Central memory CD8-positive, alpha-beta T cell (primary cell): ENCODE data around the gene NTMT1.

Source experiments
- ATAC-seq: fragments of 150-1000 bp; cut with Tn5 transposase; replicated peaks from 2 replicates; pipeline ENCODE4 v1.10.0; 2022; ENCODE audit warnings: mild to moderate bottlenecking, moderate FRiP score, moderate number of reproducible peaks; ENCODE audit not compliant: poor library complexity, severe bottlenecking; ENCODE audit errors: extremely low read depth
- DNase-seq, 2 donors: peaks; one replicate each; pipeline ENCODE4 v3.0.0; 2021; ENCODE audit warnings: low spot score in 2 of 2
- H3K27ac Mint-ChIP-seq: one replicate; pipeline ENCODE4 v1.8.0; 2022; ENCODE audit warnings: low read depth, mild to moderate bottlenecking, moderate library complexity, mixed read lengths
- H3K27me3 Mint-ChIP-seq: one replicate; pipeline ENCODE4 v1.8.0; 2022; ENCODE audit warnings: mixed read lengths
- H3K36me3 Mint-ChIP-seq: one replicate; pipeline ENCODE4 v1.8.0; 2022; ENCODE audit warnings: mild to moderate bottlenecking, moderate library complexity, mixed read lengths; ENCODE audit not compliant: insufficient read depth
- H3K4me1 Mint-ChIP-seq: one replicate; pipeline ENCODE4 v1.8.0; 2022; ENCODE audit warnings: mixed read lengths
- H3K4me3 Mint-ChIP-seq: one replicate; pipeline ENCODE4 v1.8.0; 2022; ENCODE audit warnings: mild to moderate bottlenecking, moderate library complexity, mixed read lengths
- H3K9me3 Mint-ChIP-seq: one replicate; pipeline ENCODE4 v1.8.0; 2022; ENCODE audit warnings: mixed read lengths

Gene NTMT1

DNA sequence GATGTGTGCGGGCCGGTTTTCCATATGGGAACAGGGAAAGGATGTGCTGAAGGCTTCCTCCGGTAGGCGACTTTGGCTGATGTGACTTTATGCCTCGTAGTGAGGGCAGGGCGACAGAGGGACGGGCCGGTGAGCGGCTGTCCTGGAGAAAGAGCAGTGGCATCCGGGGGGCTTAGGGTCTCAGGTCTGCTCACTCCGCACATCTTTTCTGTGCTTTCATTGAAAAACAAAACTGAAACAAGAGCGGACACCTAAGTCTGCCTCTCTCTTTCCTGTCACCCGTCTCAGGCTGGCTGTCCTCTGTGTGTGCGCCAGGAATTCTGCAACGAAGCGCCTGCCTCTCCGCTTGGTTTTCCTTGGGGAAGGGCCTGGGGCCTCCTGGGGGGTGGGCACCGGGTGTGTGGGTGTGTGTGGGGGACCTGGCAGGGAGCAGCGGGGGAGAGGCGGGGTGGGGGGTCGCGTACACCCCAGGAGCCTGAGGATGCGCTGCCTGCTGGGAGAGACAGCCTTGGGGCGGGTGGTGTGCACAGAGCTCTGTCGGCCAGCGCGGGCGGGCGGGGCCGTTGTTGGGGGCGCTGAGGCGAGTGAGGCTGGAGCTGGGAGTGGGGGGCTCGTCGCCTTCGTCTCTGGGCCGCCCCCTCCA, 38.9 kb downstream of the NTMT1 start:
- Mint-ChIP-seq H3K4me1 (peaks cover 5% of the 10 kb centered on the region), H3K36me3 (peaks cover 5% of the 10 kb centered on the region), H3K27ac (no peak overlapping the region), H3K4me3 (peak overlapping the region; percentile 80), H3K27me3 (peaks cover 39% of the 10 kb centered on the region), H3K9me3 (no peaks in the 10 kb centered on the region)
- DNase-seq (no peak), ATAC-seq (peak; percentile 49)

GRCh38 chr9:129665389-129665775, 39.4 kb downstream of the NTMT1 start, which contains the start of gene PRRX2:
Gene PRRX2 (plus strand): TSS chr9:129665647. CDS start chr9:129665868, 221 bp downstream.
- Mint-ChIP-seq H3K27me3 (peaks cover 42% of the 10 kb centered on the region), H3K36me3 (peaks cover 6% of the 10 kb centered on the region), H3K4me1 (peaks cover 5% of the 10 kb centered on the region), H3K27ac (no peak within 1 kb of the TSS), H3K9me3 (no peaks in the 10 kb centered on the region), H3K4me3 (peak within 1 kb of the TSS; percentile 80)
- DNase-seq (no peak), ATAC-seq (peak; percentile 43)

DNA sequence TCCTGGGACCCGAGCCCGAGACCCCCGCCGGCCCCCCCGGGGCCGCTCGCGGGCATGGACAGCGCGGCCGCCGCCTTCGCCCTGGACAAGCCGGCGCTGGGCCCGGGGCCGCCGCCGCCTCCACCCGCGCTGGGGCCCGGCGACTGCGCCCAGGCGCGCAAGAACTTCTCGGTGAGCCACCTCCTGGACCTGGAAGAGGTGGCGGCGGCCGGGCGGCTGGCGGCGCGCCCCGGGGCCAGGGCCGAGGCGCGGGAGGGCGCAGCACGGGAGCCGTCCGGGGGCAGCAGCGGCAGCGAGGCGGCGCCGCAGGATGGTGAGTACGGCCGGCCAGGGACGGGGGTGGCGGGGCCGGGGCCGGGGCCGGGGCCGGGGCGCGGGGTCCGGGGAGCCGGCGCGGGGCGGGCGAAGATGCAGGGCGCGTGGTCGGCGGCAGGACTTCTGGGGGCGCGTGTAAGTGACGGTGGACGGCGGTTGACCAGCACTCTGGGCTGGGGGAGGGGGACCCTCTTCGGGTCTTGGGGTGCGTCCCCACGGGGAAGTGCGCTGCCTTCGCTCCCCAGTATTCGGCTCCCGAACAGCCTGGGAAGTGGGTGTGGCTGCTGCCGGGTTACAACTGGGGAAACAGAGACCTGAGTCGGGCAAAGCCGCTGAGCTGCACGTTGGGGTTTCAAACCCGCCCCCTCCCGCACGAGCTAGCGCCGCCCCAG, 40.0 kb downstream of the NTMT1 start:
- H3K27ac Mint-ChIP-seq = no peak overlapping the region
- peak overlapping the region; percentile 80 for H3K4me3 Mint-ChIP-seq
- H3K36me3 Mint-ChIP-seq = peaks cover 6% of the 10 kb centered on the region
- peaks cover 42% of the 10 kb centered on the region for H3K27me3 Mint-ChIP-seq
- no peaks in the 10 kb centered on the region for H3K9me3 Mint-ChIP-seq
- H3K4me1 Mint-ChIP-seq = peaks cover 5% of the 10 kb centered on the region
- ATAC-seq = no peak
- DNase-seq = no peak

GRCh38 chr9:129666575-129666974, 40.6 kb downstream of the NTMT1 start:
- Mint-ChIP-seq H3K9me3 (no peaks in the 10 kb centered on the region), H3K36me3 (peaks cover 5% of the 10 kb centered on the region), H3K4me1 (peaks cover 5% of the 10 kb centered on the region), H3K4me3 (no peak overlapping the region), H3K27ac (no peak overlapping the region), H3K27me3 (peaks cover 42% of the 10 kb centered on the region)
- ATAC-seq (no peak), DNase-seq (no peak)

DNA sequence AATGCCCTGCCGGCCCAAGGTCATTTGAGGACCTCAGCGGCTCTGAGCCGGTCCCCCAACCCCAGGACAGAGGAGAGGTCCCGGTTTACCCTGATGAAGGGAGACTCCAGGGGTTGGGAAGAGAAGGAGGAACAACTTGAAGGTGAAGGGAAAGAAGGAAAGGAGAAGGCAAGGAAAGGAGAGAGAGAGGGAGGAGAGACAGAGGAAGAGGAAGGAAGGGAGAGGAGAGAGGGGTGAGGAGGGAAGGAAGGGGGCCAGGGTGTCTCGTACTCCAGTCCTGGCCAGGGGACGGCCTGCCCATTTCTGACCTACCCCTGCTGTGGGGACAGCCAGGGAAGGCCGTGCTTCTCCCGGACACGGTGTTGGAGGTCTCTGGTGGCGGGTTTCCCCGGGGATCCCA, 41.4 kb downstream of the NTMT1 start:
- Mint-ChIP-seq H3K27ac (no peak overlapping the region), H3K27me3 (peaks cover 47% of the 10 kb centered on the region), H3K36me3 (peaks cover 5% of the 10 kb centered on the region), H3K4me3 (no peak overlapping the region), H3K9me3 (no peaks in the 10 kb centered on the region), H3K4me1 (peaks cover 5% of the 10 kb centered on the region)
- ATAC-seq (no peak), DNase-seq (no peak)

GRCh38 chr9:129667850-129668249, 41.9 kb downstream of the NTMT1 start:
- H3K36me3 Mint-ChIP-seq = peaks cover 5% of the 10 kb centered on the region
- peaks cover 5% of the 10 kb centered on the region for H3K4me1 Mint-ChIP-seq
- no peak overlapping the region for H3K27ac Mint-ChIP-seq
- no peak for DNase-seq
- H3K9me3 Mint-ChIP-seq = no peaks in the 10 kb centered on the region
- H3K27me3 Mint-ChIP-seq = peaks cover 51% of the 10 kb centered on the region
- H3K4me3 Mint-ChIP-seq = no peak overlapping the region
- no peak for ATAC-seq

- H3K36me3 Mint-ChIP-seq = peaks cover 4% of the 10 kb centered on the region
- no peak overlapping the region for H3K27ac Mint-ChIP-seq
- H3K4me3 Mint-ChIP-seq = no peak overlapping the region
- no peaks in the 10 kb centered on the region for H3K9me3 Mint-ChIP-seq
- ATAC-seq (no peak), DNase-seq (no peak)
- H3K4me1 Mint-ChIP-seq = peaks cover 5% of the 10 kb centered on the region
- H3K27me3 Mint-ChIP-seq = peaks cover 55% of the 10 kb centered on the region
Observed at GRCh38 chr9:129669141-129669718, 43.3 kb downstream of the NTMT1 start.

DNA sequence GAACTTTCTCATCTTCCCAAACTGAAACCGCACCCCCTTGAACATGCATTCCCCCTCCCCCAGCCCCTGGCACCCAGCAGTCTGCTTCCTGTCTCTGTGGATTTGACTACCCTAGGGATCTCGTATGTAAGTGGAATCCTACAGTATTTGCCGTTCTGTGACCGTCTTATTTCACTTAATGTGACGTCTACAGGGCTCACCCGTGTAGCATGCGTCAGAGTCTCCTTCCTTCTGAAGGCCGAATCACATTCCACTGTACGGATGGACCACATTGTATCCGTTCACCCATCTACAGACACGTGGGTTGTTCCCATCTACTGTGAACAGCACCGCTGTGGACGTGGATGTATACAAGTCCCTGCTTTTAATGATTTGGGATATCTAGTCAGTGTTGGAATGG, 44.0 kb downstream of the NTMT1 start:
- Mint-ChIP-seq H3K36me3 (peaks cover 3% of the 10 kb centered on the region), H3K27me3 (peaks cover 48% of the 10 kb centered on the region), H3K4me3 (no peak overlapping the region), H3K9me3 (no peaks in the 10 kb centered on the region), H3K4me1 (peaks cover 2% of the 10 kb centered on the region), H3K27ac (no peak overlapping the region)
- DNase-seq (no peak), ATAC-seq (no peak)

DNA sequence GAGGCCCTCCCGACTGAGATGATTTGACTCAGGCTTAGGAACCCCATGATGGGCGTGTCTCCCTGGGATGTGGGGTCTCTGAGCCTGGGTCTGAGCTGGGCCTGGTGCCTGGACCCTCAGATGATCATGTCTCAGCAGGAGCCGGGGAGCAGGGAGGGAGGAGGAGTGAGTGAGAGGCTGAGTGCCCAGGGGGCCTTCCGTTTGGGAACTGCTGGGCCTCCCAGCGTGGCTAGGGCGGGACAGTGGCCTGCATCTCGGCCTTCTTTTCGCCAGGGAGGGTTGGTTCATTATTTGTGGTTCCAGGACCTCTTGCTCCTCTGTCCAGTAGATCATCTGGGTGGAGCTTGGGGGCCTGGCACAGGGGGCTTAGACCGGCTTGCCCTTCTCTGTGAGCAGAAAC, 45.1 kb downstream of the NTMT1 start:
- ATAC-seq (no peak), DNase-seq (no peak)
- Mint-ChIP-seq H3K9me3 (no peaks in the 10 kb centered on the region), H3K4me1 (no peaks in the 10 kb centered on the region), H3K4me3 (no peak overlapping the region), H3K27ac (no peak overlapping the region), H3K27me3 (peaks cover 49% of the 10 kb centered on the region), H3K36me3 (peaks cover 3% of the 10 kb centered on the region)

DNA sequence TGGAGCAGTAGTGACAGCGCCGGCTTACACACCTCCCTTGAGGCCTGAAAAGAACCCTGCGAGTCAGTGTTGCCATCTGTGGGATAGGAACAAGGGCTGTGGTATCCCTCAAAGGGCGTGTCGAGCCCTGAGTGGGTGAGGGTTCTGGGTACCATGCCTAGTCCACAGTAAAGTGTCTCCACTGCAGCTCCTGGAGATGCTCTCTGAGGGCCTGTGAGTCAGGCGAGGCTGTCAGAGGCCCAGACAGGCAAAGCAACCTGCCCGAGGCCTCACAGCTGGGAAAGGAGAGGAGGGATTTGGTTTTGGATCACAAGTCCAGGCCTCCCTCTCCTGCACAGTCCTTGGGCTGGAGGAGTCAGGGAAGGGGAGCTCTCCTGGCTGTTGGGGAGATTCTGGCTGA, 45.6 kb downstream of the NTMT1 start:
- no peaks in the 10 kb centered on the region for H3K9me3 Mint-ChIP-seq
- H3K4me1 Mint-ChIP-seq = no peaks in the 10 kb centered on the region
- H3K4me3 Mint-ChIP-seq = no peak overlapping the region
- ATAC-seq (no peak), DNase-seq (no peak)
- H3K36me3 Mint-ChIP-seq = peaks cover 3% of the 10 kb centered on the region
- H3K27me3 Mint-ChIP-seq = peaks cover 54% of the 10 kb centered on the region
- H3K27ac Mint-ChIP-seq = no peak overlapping the region

- Mint-ChIP-seq H3K9me3 (no peaks in the 10 kb centered on the region), H3K36me3 (peaks cover 3% of the 10 kb centered on the region), H3K4me3 (no peak overlapping the region), H3K4me1 (no peaks in the 10 kb centered on the region), H3K27ac (no peak overlapping the region), H3K27me3 (peaks cover 57% of the 10 kb centered on the region)
- no peak for DNase-seq
- ATAC-seq = no peak
Observed at GRCh38 chr9:129672702-129673101, 46.7 kb downstream of the NTMT1 start.

GRCh38 chr9:129673602-129674001, 47.6 kb downstream of the NTMT1 start:
- DNase-seq (no peak), ATAC-seq (no peak)
- peaks cover 59% of the 10 kb centered on the region for H3K27me3 Mint-ChIP-seq
- H3K4me1 Mint-ChIP-seq = no peaks in the 10 kb centered on the region
- no peaks in the 10 kb centered on the region for H3K9me3 Mint-ChIP-seq
- peaks cover 3% of the 10 kb centered on the region for H3K36me3 Mint-ChIP-seq
- no peak overlapping the region for H3K4me3 Mint-ChIP-seq
- H3K27ac Mint-ChIP-seq = no peak overlapping the region

DNA sequence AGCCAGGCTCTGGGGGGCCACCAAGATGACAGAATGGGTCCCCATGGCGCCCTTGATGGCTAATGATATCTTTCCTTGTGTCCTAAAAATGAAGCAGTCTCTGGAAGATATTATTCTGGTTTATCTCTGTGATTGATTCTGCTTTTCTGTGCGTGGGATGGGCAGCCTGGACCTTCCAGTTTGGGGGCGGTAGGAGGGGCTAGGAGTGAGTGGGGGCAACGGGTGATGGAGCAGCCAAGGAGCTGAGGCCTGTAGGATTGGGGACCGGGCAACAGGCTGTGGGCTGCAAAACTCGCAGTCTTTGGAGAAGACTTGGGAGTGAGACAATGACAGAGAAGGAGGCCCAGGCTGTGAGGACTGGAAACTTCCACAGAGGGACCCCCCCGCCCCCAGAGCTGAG, 48.3 kb downstream of the NTMT1 start:
- H3K27ac Mint-ChIP-seq = no peak overlapping the region
- H3K9me3 Mint-ChIP-seq = no peaks in the 10 kb centered on the region
- peaks cover 59% of the 10 kb centered on the region for H3K27me3 Mint-ChIP-seq
- H3K4me1 Mint-ChIP-seq = no peaks in the 10 kb centered on the region
- no peak for DNase-seq
- H3K36me3 Mint-ChIP-seq = peaks cover 1% of the 10 kb centered on the region
- no peak for ATAC-seq
- no peak overlapping the region for H3K4me3 Mint-ChIP-seq
